ENCODE results near the gene USH1C. TPM values are rescaled to one million over a fixed set of nuclear protein-coding genes. Genes with fewer than 3 reads are reported as not detected.

Gene USH1C
- total and polyA plus RNA-seq, 2 of the 4 experiments (the other 2 are of a cell fraction): not detected

GRCh38 chr11:17471501-17471900 is 72.7 kb downstream of the USH1C start:
- H2AK5ac ChIP-seq (ENCODE audit: low read depth, low read length): no peak overlapping the region
- intact Hi-C loops (cut with micrococcal nuclease) (no loop called here), in situ Hi-C loops (cut with MboI; ENCODE audit: low sequenced_read_pairs) (no loop called here), dilution Hi-C loops (cut with HindIII; ENCODE audit: low sequenced_read_pairs, unreplicated experiment) (no loop called here)
- TF ChIP-seq BHLHE40 (IDR thresholded peaks at IDR 0.05; ENCODE audit: low read depth, low read length) (no peak), USF2 (IDR thresholded peaks at IDR 0.05; ENCODE audit: low read depth, low read length) (no peak), RCOR1 (IDR thresholded peaks at IDR 0.05; ENCODE audit: insufficient replicate concordance, low read length) (no peak), MXI1 (IDR thresholded peaks at IDR 0.05; ENCODE audit: borderline replicate concordance, low read depth, low read length) (no peak), SMC3 (IDR thresholded peaks at IDR 0.05; ENCODE audit: low read depth, low read length) (no peak), MAFK (IDR thresholded peaks at IDR 0.05; ENCODE audit: low read depth, low read length) (no peak), RAD21 (IDR thresholded peaks at IDR 0.05; ENCODE audit: low read length) (no peak), NFE2L2 (IDR thresholded peaks at IDR 0.05; ENCODE audit: low read depth, low read length) (no peak), FOS (IDR thresholded peaks at IDR 0.05; ENCODE audit: low read depth, low read length) (no peak), MAZ (IDR thresholded peaks at IDR 0.05; ENCODE audit: borderline replicate concordance, low read depth, low read length) (no peak), POLR2A (IDR thresholded peaks at IDR 0.05; ENCODE audit: low read depth, low read length) (no peak), ELK1 (IDR thresholded peaks at IDR 0.05; ENCODE audit: borderline replicate concordance, low read depth, low read length) (no peak), CEBPB (IDR thresholded peaks at IDR 0.05; ENCODE audit: low read depth, low read length) (no peak), CHD1 (IDR thresholded peaks at IDR 0.05; ENCODE audit: low read depth, low read length) (no peak), CTCF (conservative IDR thresholded peaks at IDR 0.05; ENCODE audit: low read depth, low read length) (no peak), RFX5 (IDR thresholded peaks at IDR 0.05; ENCODE audit: low read depth, low read length) (no peak)
- H3K79me1 ChIP-seq (ENCODE audit: low read depth in 1 of 2, low read length in 2 of 2): no peaks in the 10 kb centered on the region
- CTCF ChIA-PET: no interaction called here
- no peak overlapping the region for H2AFZ ChIP-seq (replicated peaks; ENCODE audit: low read length, poor library complexity)
- H3K18ac ChIP-seq (ENCODE audit: low read depth, low read length): no peak overlapping the region
- H4K5ac ChIP-seq (ENCODE audit: low read depth, low read length): no peak overlapping the region
- H3K56ac ChIP-seq (ENCODE audit: extremely low read depth, insufficient read depth, low read length): no peak overlapping the region
- H3K14ac ChIP-seq (replicated peaks; ENCODE audit: low read depth, low read length): no peak overlapping the region
- peaks cover 24% of the 10 kb centered on the region for H3K27me3 ChIP-seq (ENCODE audit: control insufficient read depth, insufficient read depth, low read length)
- H3K9me1 ChIP-seq (ENCODE audit: insufficient read depth, low read length): no peaks in the 10 kb centered on the region
- no peak overlapping the region for H3K4ac ChIP-seq (ENCODE audit: low read depth, low read length)
- no peak overlapping the region for H2BK120ac ChIP-seq (ENCODE audit: low read depth, low read length)
- H2BK5ac ChIP-seq (ENCODE audit: low read depth, low read length, poor library complexity, severe bottlenecking): no peak overlapping the region
- no peaks in the 10 kb centered on the region for H3K36me3 ChIP-seq (ENCODE audit: control insufficient read depth, insufficient read depth, low read length)
- ATAC-seq (ENCODE audit: low read depth): no peak
- H4K91ac ChIP-seq (ENCODE audit: insufficient read depth, low read depth, low read length): no peak overlapping the region
- POLR2A ChIA-PET (ENCODE audit: unreplicated experiment): no interaction called here
- no CpG with 5 or more reads among the region's 3 CpGs for WGBS, 2 experiments (ENCODE audit: extremely low coverage in 2 of 2, insufficient read length in 1 of 2)
- no peak overlapping the region for H4K8ac ChIP-seq (ENCODE audit: low read depth in 2 of 2, low read length in 2 of 2)
- no peak overlapping the region for H2BK20ac ChIP-seq (ENCODE audit: low read depth, low read length)
- H3K9ac ChIP-seq (ENCODE audit: low read depth, low read length): no peak overlapping the region
- DNase-seq: no peak
- no peak overlapping the region for H3K23ac ChIP-seq (ENCODE audit: low read depth, low read length)
- no peak overlapping the region for H3K27ac ChIP-seq (ENCODE audit: insufficient read depth, low read length)
- H4K20me1 ChIP-seq (ENCODE audit: insufficient read depth, low read length): no peaks in the 10 kb centered on the region
- H3K4me1 ChIP-seq (ENCODE audit: control insufficient read depth, insufficient read depth, low read length): no peaks in the 10 kb centered on the region
- H3K4me2 ChIP-seq (ENCODE audit: low read depth, low read length): no peak overlapping the region
- no peak overlapping the region for H2BK15ac ChIP-seq (ENCODE audit: low read depth, low read length)
- no TSS peak for BruUV-seq (replicated peaks)
- H3K4me3 ChIP-seq (ENCODE audit: insufficient read depth, low read depth, low read length): no peak overlapping the region
- H2AK9ac ChIP-seq (replicated peaks; ENCODE audit: low read depth, low read length, poor library complexity): no peak overlapping the region
- H3K9me3 ChIP-seq (ENCODE audit: control insufficient read depth, insufficient read depth, low read length): no peaks in the 10 kb centered on the region

Measured in IMR-90 (cell line).